Endothelial cell (in vitro differentiated cells): ENCODE results near the gene HSPB3. TPM values are rescaled to one million over a fixed set of nuclear protein-coding genes. Genes with fewer than 3 reads are reported as not detected.
"Not testable (repeated sequence)": the region's sequence is repeated elsewhere in the genome, so short reads cannot be mapped to it uniquely, and the experiment has no call there.

Experiments
- DNase-seq: peaks from one replicate; pipeline ENCODE4 v3.0.0; 2021; ENCODE audit warnings: low spot score
- H3K27ac Mint-ChIP-seq: one replicate; pipeline ENCODE4 v1.8.0; 2021; ENCODE audit warnings: mixed read lengths, inconsistent platforms; ENCODE audit not compliant: unreplicated experiment
- H3K27me3 Mint-ChIP-seq: one replicate; pipeline ENCODE4 v1.8.0; 2021; ENCODE audit warnings: mild to moderate bottlenecking, moderate library complexity, mixed read lengths, inconsistent platforms; ENCODE audit not compliant: unreplicated experiment
- H3K36me3 Mint-ChIP-seq: one replicate; pipeline ENCODE4 v1.8.0; 2021; ENCODE audit warnings: mild to moderate bottlenecking, low read depth, mixed read lengths, inconsistent platforms; ENCODE audit not compliant: unreplicated experiment
- H3K4me1 Mint-ChIP-seq: one replicate; pipeline ENCODE4 v1.8.0; 2021; ENCODE audit warnings: mild to moderate bottlenecking, mixed read lengths, inconsistent platforms; ENCODE audit not compliant: unreplicated experiment
- H3K4me3 Mint-ChIP-seq: one replicate; pipeline ENCODE4 v1.8.0; 2021; ENCODE audit warnings: mild to moderate bottlenecking, mixed read lengths, inconsistent platforms; ENCODE audit not compliant: unreplicated experiment
- H3K9me3 Mint-ChIP-seq: one replicate; pipeline ENCODE4 v1.8.0; 2021; ENCODE audit warnings: mixed read lengths, inconsistent platforms; ENCODE audit not compliant: unreplicated experiment
- CTCF ChIP-seq: fragments of 200-600 bp; sonication (generic); IDR thresholded peaks from one replicate; pipeline ENCODE4 v1.5.0; 2021; ENCODE audit warnings: antibody characterized with exemption; ENCODE audit not compliant: unreplicated experiment
- total RNA-seq: library from RNA; stranded (reverse); fragmentation: NEBNext Ultra II Directional; extraction: Animal tissue kit (Norgen Biotek cat#: 25700); gene quantifications from one replicate; pipeline ENCODE4 v1.2.1, GENCODE V29; 2021; ENCODE audit not compliant: unreplicated experiment

HSPB3 gene
- total RNA-seq, 1 donor from 2014 or later: not detected

- no peak for DNase-seq
- Mint-ChIP-seq H3K4me1 (peaks cover 5% of the 10 kb centered on the region), H3K27me3 (peaks cover 4% of the 10 kb centered on the region), H3K27ac (no peak overlapping the region), H3K4me3 (no peak overlapping the region), H3K9me3 (no peaks in the 10 kb centered on the region), H3K36me3 (peaks cover 4% of the 10 kb centered on the region)
- TF ChIP-seq CTCF: no peak
Measured at GRCh38 chr5:54415896-54416601, 39.5 kb upstream of the HSPB3 start.

GRCh38 chr5:54419573-54420423 lies 35.7 kb upstream of the HSPB3 start:
- Mint-ChIP-seq H3K4me3 (peak overlapping the region; percentile 19), H3K27ac (peak overlapping the region; percentile 77)
- DNase-seq: peak; percentile 7
- not testable (repeated sequence) for H3K9me3 Mint-ChIP-seq, H3K4me1 Mint-ChIP-seq, H3K36me3 Mint-ChIP-seq, H3K27me3 Mint-ChIP-seq
- TF ChIP-seq CTCF: peak; percentile 85

GRCh38 chr5:54420511-54420910 lies 35.0 kb upstream of the HSPB3 start:
- not testable (repeated sequence) for DNase-seq, H3K4me3 Mint-ChIP-seq, H3K27ac Mint-ChIP-seq, H3K9me3 Mint-ChIP-seq, H3K27me3 Mint-ChIP-seq, H3K36me3 Mint-ChIP-seq, H3K4me1 Mint-ChIP-seq

- H3K4me3 Mint-ChIP-seq: no peak overlapping the region
- H3K9me3 Mint-ChIP-seq: no peaks in the 10 kb centered on the region
Measured at GRCh38 chr5:54421976-54422375, 33.5 kb upstream of the HSPB3 start.

GRCh38 chr5:54425258-54425657 lies 30.2 kb upstream of the HSPB3 start:
- no peak overlapping the region for H3K4me3 Mint-ChIP-seq
- no peak overlapping the region for H3K27ac Mint-ChIP-seq
- no peaks in the 10 kb centered on the region for H3K36me3 Mint-ChIP-seq
- H3K4me1 Mint-ChIP-seq: no peaks in the 10 kb centered on the region
- DNase-seq: no peak
- H3K9me3 Mint-ChIP-seq: no peaks in the 10 kb centered on the region
- TF ChIP-seq CTCF: no peak
- no peaks in the 10 kb centered on the region for H3K27me3 Mint-ChIP-seq

More at GRCh38 chr5:54421976-54422375, 33.5 kb upstream of the HSPB3 start:
- no peak for DNase-seq
- H3K27me3 Mint-ChIP-seq: peaks cover 2% of the 10 kb centered on the region
- no peak for TF ChIP-seq CTCF
- no peak overlapping the region for H3K27ac Mint-ChIP-seq
- H3K4me1 Mint-ChIP-seq: peaks cover 5% of the 10 kb centered on the region
- peaks cover 4% of the 10 kb centered on the region for H3K36me3 Mint-ChIP-seq
